Measurements from ENCODE around the gene CASTOR1.

CASTOR1 gene

DNA sequence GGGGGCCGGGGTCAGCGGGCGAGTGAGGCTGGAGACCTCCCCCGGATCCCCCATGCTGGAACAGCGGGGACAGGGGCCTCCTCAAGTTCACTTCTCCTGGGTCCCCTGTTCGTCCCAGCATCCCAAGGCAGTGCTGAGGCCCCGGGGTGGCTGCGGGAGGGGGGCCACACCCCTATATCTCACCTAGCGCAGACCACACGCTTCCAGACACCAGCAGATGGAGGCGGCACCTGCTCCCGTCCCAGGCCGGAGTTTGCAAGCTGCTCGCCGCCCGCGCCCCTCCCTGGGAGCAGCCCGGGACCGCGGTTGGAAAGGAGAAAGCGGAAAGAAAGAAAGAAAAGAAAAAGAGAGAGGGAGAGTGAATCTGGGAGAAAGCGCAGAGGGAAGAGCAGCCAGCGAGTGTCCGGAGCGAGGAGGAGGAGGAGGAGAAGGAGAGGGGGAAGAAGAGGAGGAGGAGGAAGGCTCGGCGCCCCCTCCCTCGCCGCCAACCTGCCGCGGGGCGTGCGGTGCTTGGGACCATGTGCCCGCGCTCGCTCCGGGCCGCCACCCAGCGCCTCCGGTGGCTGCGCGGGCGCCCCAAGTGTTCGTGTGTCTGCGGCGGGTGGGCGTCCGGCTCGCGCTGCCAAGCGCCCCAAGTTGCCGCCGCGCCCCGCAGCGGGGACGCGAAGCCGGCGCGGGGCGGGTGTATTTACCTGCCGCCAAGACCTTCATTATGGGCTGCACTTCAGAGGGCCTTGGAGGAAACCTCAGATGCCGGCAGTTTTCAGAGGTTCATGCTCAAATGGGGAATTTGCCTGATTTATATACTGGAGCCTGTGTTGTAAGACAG is 43.1 kb downstream of the CASTOR1 start, which contains the start of gene LIF:
LIF (minus strand) TSS at position 775 of the 829 bp plus-strand sequence; CDS start at position 711, 64 bp downstream.
- H3K9me3 ChIP-seq: no peaks in the 10 kb centered on the region
- H3K36me3 ChIP-seq: no peaks in the 10 kb centered on the region
- peak within 1 kb of the TSS; percentile 63 to 66 for H3K4me3 ChIP-seq (ENCODE audit: low read depth in 1 of 2, low read length in 1 of 2)
- H3K4me1 ChIP-seq (ENCODE audit: control insufficient read depth in 1 of 2, insufficient read depth in 1 of 2, low read depth in 1 of 2, low read length in 1 of 2): peaks cover 46% of the 10 kb centered on the region in 2 experiments
- H3K27ac ChIP-seq: no peak within 1 kb of the TSS
- peaks cover 47% of the 10 kb centered on the region for H3K27me3 ChIP-seq
- TF ChIP-seq, protein P1, sequence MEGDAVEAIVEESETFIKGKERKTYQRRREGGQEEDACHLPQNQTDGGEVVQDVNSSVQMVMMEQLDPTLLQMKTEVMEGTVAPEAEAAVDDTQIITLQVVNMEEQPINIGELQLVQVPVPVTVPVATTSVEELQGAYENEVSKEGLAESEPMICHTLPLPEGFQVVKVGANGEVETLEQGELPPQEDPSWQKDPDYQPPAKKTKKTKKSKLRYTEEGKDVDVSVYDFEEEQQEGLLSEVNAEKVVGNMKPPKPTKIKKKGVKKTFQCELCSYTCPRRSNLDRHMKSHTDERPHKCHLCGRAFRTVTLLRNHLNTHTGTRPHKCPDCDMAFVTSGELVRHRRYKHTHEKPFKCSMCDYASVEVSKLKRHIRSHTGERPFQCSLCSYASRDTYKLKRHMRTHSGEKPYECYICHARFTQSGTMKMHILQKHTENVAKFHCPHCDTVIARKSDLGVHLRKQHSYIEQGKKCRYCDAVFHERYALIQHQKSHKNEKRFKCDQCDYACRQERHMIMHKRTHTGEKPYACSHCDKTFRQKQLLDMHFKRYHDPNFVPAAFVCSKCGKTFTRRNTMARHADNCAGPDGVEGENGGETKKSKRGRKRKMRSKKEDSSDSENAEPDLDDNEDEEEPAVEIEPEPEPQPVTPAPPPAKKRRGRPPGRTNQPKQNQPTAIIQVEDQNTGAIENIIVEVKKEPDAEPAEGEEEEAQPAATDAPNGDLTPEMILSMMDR (IDR thresholded peaks at IDR 0.05): peak; percentile 21

GRCh38 chr22:30245181-30245984 is 43.9 kb downstream of the CASTOR1 start:
- TF ChIP-seq, protein P1 (IDR thresholded peaks at IDR 0.05): no peak
- Histone ChIP-seq H3K4me3 (ENCODE audit: low read depth in 1 of 2, low read length in 1 of 2) (peak overlapping the region; percentile 63 to 66), H3K36me3 (no peaks in the 10 kb centered on the region), H3K4me1 (ENCODE audit: control insufficient read depth in 1 of 2, insufficient read depth in 1 of 2, low read depth in 1 of 2, low read length in 1 of 2) (peaks cover 38 to 40% of the 10 kb centered on the region in 2 experiments), H3K27me3 (peaks cover 47% of the 10 kb centered on the region), H3K9me3 (no peaks in the 10 kb centered on the region), H3K27ac (no peak overlapping the region)

GRCh38 chr22:30244641-30245040 is 44.7 kb downstream of the CASTOR1 start:
- H3K4me1 ChIP-seq (ENCODE audit: control insufficient read depth in 1 of 2, insufficient read depth in 1 of 2, low read depth in 1 of 2, low read length in 1 of 2): peaks cover 36% of the 10 kb centered on the region in 2 experiments
- TF ChIP-seq, protein P1 (IDR thresholded peaks at IDR 0.05): no peak
- peaks cover 47% of the 10 kb centered on the region for H3K27me3 ChIP-seq
- no peak overlapping the region for H3K27ac ChIP-seq
- no peaks in the 10 kb centered on the region for H3K9me3 ChIP-seq
- no peak overlapping the region for H3K4me3 ChIP-seq (ENCODE audit: low read depth in 1 of 2, low read length in 1 of 2)
- no peaks in the 10 kb centered on the region for H3K36me3 ChIP-seq

GRCh38 chr22:30244066-30244465 is 45.2 kb downstream of the CASTOR1 start:
- Histone ChIP-seq H3K27ac (no peak overlapping the region), H3K4me1 (ENCODE audit: control insufficient read depth in 1 of 2, insufficient read depth in 1 of 2, low read depth in 1 of 2, low read length in 1 of 2) (peaks cover 35 to 36% of the 10 kb centered on the region in 2 experiments), H3K9me3 (no peaks in the 10 kb centered on the region), H3K4me3 (ENCODE audit: low read depth in 1 of 2, low read length in 1 of 2) (no peak overlapping the region), H3K36me3 (no peaks in the 10 kb centered on the region), H3K27me3 (peaks cover 47% of the 10 kb centered on the region)
- TF ChIP-seq, protein P1 (IDR thresholded peaks at IDR 0.05): no peak

DNA sequence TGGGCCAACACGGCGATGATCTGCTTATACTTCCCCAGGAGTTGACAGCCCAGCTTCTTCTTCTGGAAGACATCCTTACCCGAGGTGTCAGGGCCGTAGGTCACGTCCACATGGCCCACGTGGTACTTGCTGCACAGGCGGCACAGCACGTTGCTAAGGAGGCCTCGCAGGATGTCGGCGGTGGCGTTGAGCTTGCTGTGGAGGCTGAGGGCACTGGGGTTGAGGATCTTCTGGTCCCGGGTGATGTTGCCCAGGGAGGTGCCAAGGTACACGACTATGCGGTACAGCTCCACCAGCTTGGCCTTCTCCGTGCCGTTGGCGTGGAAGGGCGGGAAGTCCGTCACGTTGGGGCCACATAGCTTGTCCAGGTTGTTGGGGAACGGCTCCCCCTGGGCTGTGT is 45.6 kb downstream of the CASTOR1 start:
- peaks cover 46% of the 10 kb centered on the region for H3K27me3 ChIP-seq
- no peaks in the 10 kb centered on the region for H3K36me3 ChIP-seq
- no peak overlapping the region for H3K4me3 ChIP-seq (ENCODE audit: low read depth in 1 of 2, low read length in 1 of 2)
- TF ChIP-seq, protein P1 (IDR thresholded peaks at IDR 0.05): no peak
- no peak overlapping the region for H3K27ac ChIP-seq
- H3K9me3 ChIP-seq: no peaks in the 10 kb centered on the region
- H3K4me1 ChIP-seq (ENCODE audit: control insufficient read depth in 1 of 2, insufficient read depth in 1 of 2, low read depth in 1 of 2, low read length in 1 of 2): peaks cover 31 to 32% of the 10 kb centered on the region in 2 experiments

All from neutrophil (primary cell).